GM12878 (cell line): ENCODE data around the gene POLD2. TPM values are rescaled to one million over a fixed set of nuclear protein-coding genes. Genes with fewer than 3 reads are reported as not detected.

Experiments used
- ATAC-seq: fragments of 200-7000 bp; cut with Tn5 transposase; 3 replicates; pipeline ENCODE4 v1.9.1; 2020; ENCODE audit warnings: mild to moderate bottlenecking, moderate library complexity
- BruUV-seq: library from RNA; stranded (reverse); fragments of 400-500 nt; replicated peaks from 2 replicates; lab custom pipeline; 2021; lab: Mats Ljungman, UMichigan
- CTCF ChIA-PET: fragments of 300-600 bp; sonication (Branson Sonifier 250); formaldehyde crosslinking; extraction: SDS; loops from one replicate; lab custom pipeline; 2021; ENCODE audit warnings: inconsistent platforms; lab: Yijun Ruan, JAX
- POLR2A ChIA-PET: fragments of 350-600 bp; formaldehyde crosslinking; extraction: SDS; loops from one replicate; lab custom pipeline; 2021; ENCODE audit warnings: inconsistent platforms; lab: Charles Lee
- RAD21 ChIA-PET: fragments of 300-600 bp; sonication (Branson Sonifier 250); formaldehyde crosslinking; loops from one replicate; lab custom pipeline; 2023; ENCODE audit warnings: antibody characterized with exemption; ENCODE audit not compliant: unreplicated experiment; lab: Charles Lee
- SMC1A ChIA-PET: fragments of 300-600 bp; sonication (Branson Sonifier 250); formaldehyde crosslinking; loops from one replicate; lab custom pipeline; 2023; ENCODE audit not compliant: unreplicated experiment, uncharacterized antibody; lab: Charles Lee
- DNase-seq: peaks from one replicate; pipeline ENCODE4 v3.0.0-alpha.2; 2011; ENCODE audit warnings: low read depth, low spot score
- FAIRE-seq: peaks from 3 replicates; lab custom pipeline; 2011; peaks lifted over from hg19 to GRCh38; lab: Jason Lieb, UNC
- H2AFZ ChIP-seq: 2 replicates; pipeline ENCODE4 v1.6.0; 2011; ENCODE audit warnings: low read depth, low read length, control low read depth; ENCODE audit not compliant: control insufficient read depth
- H3K27ac ChIP-seq: 2 replicates; pipeline ENCODE4 v1.5.1; 2011; ENCODE audit warnings: control low read depth; ENCODE audit not compliant: control insufficient read depth, insufficient read depth
- H3K27me3 ChIP-seq, 2 experiments: replicated peaks in 1 of 2; 2 replicates each; pipeline versions ENCODE4 v1.6.0 to v1.6.1; 2011; ENCODE audit warnings: low read length in 1 of 2; ENCODE audit not compliant: control insufficient read depth in 2 of 2, insufficient read depth in 2 of 2
- H3K36me3 ChIP-seq, 2 experiments: 2 replicates each; pipeline ENCODE4 v1.5.1; 2011; ENCODE audit warnings: low read length in 1 of 2; ENCODE audit not compliant: control insufficient read depth in 2 of 2, insufficient read depth in 2 of 2
- H3K4me1 ChIP-seq: 2 replicates; pipeline ENCODE4 v1.6.1; 2011; ENCODE audit warnings: mild to moderate bottlenecking, low read length, moderate library complexity, mixed read lengths; ENCODE audit not compliant: control insufficient read depth, insufficient read depth
- H3K4me2 ChIP-seq: 2 replicates; pipeline ENCODE4 v1.6.0; 2011; ENCODE audit warnings: control low read depth; ENCODE audit not compliant: control insufficient read depth, insufficient read depth
- H3K4me3 ChIP-seq: fragments of 200-600 bp; sonication (generic); 2 replicates; pipeline ENCODE4 v1.5.1; 2016
- H3K79me2 ChIP-seq: 2 replicates; pipeline ENCODE4 v1.6.0; 2011; ENCODE audit warnings: low read length; ENCODE audit not compliant: control insufficient read depth, insufficient read depth
- H3K9ac ChIP-seq: 2 replicates; pipeline ENCODE4 v1.8.0; 2011; ENCODE audit warnings: low read length, control low read depth, mixed read lengths; ENCODE audit not compliant: control insufficient read depth, insufficient read depth
- H3K9me3 ChIP-seq: replicated peaks from 3 replicates; pipeline ENCODE4 v1.5.1; 2011; ENCODE audit warnings: mild to moderate bottlenecking, low read length; ENCODE audit not compliant: control insufficient read depth, insufficient read depth
- H4K20me1 ChIP-seq: 2 replicates; pipeline ENCODE4 v1.6.0; 2011; ENCODE audit not compliant: control insufficient read depth, insufficient read depth
- ASH2L ChIP-seq: fragments of 300-600, 200-600 bp; sonication (generic); IDR thresholded peaks from 2 replicates; pipeline ENCODE4 v1.6.1; 2017; ENCODE audit warnings: low read depth, mild to moderate bottlenecking, borderline replicate concordance
- ATF3 ChIP-seq: IDR thresholded peaks from 2 replicates; pipeline ENCODE4 v1.6.1; 2011; ENCODE audit warnings: low read depth, mild to moderate bottlenecking, low read length, moderate library complexity, borderline replicate concordance; ENCODE audit errors: extremely low read depth
- CEBPB ChIP-seq, 2 experiments: fragments of 150-350 bp in 1 of 2; IDR thresholded peaks; 2 replicates each; pipeline ENCODE4 v1.6.1; 2012 to 2014; ENCODE audit warnings: low read depth in 2 of 2, low read length in 2 of 2, borderline replicate concordance in 1 of 2, inconsistent platforms in 1 of 2
- E2F4 ChIP-seq: IDR thresholded peaks from 2 replicates; pipeline ENCODE4 v1.6.1; 2012; ENCODE audit warnings: low read depth, low read length, improper control_type of control experiment
- E2F8 ChIP-seq: fragments of 450-650 bp; IDR thresholded peaks from 2 replicates; pipeline ENCODE4 v1.6.1; 2018; ENCODE audit warnings: mild to moderate bottlenecking, low read depth, moderate library complexity; ENCODE audit not compliant: partially characterized antibody
- NBN ChIP-seq: fragments of 450-650 bp; IDR thresholded peaks from 2 replicates; pipeline ENCODE4 v1.6.1; 2016
- NFIC ChIP-seq: IDR thresholded peaks from 2 replicates; pipeline ENCODE4 v1.6.1; 2012; ENCODE audit warnings: low read depth, mild to moderate bottlenecking, inconsistent platforms, low read length, moderate library complexity
- NKRF ChIP-seq: fragments of 450-650 bp; conservative IDR thresholded peaks from 2 replicates; pipeline ENCODE4 v1.6.1; 2017; ENCODE audit warnings: mild to moderate bottlenecking, moderate library complexity
- POLR2A ChIP-seq: IDR thresholded peaks from 2 replicates; pipeline ENCODE4 v1.6.1; 2011; ENCODE audit warnings: low read depth, mild to moderate bottlenecking, low read length
- RFX5 ChIP-seq: IDR thresholded peaks from 2 replicates; pipeline ENCODE4 v1.6.1; 2011; ENCODE audit warnings: low read depth, low read length, improper control_type of control experiment
- SMAD1 ChIP-seq: fragments of 450-650 bp; IDR thresholded peaks from 2 replicates; pipeline ENCODE4 v1.6.1; 2018; ENCODE audit warnings: mild to moderate bottlenecking, low read depth; ENCODE audit not compliant: partially characterized antibody
- STAT1 ChIP-seq: fragments of 450-650 bp; conservative IDR thresholded peaks from 2 replicates; pipeline ENCODE4 v1.6.1; 2014; ENCODE audit warnings: antibody characterized with exemption, mild to moderate bottlenecking
- USF1 ChIP-seq: IDR thresholded peaks from 2 replicates; pipeline ENCODE4 v1.6.1; 2011; ENCODE audit warnings: borderline replicate concordance, low read depth, mild to moderate bottlenecking, moderate library complexity, mixed read lengths, low read length; ENCODE audit not compliant: insufficient read depth; ENCODE audit errors: extremely low read length
- ZNF274 ChIP-seq: IDR thresholded peaks from one replicate; pipeline ENCODE4 v1.8.0; 2011; ENCODE audit not compliant: insufficient read length, insufficient read depth
- WGBS: methylation state at CpG from one replicate; pipeline ENCODE4 v1.1.6; 2016; ENCODE audit warnings: low lambda C conversion rate; ENCODE audit not compliant: insufficient replicate concordance, insufficient coverage; ENCODE audit errors: missing lambda C conversion rate; 5-methylcytosine and 5-hydroxymethylcytosine counted together
- in situ Hi-C: fragments of 300-500 bp; cut with MboI; formaldehyde crosslinking; loops from 9 replicates; pipeline ENCODE4 v1.14.3; 2018; ENCODE audit warnings: mixed read lengths
- intact Hi-C: fragments of 100-400 bp; cut with micrococcal nuclease; formaldehyde crosslinking; loops from one replicate; pipeline ENCODE4 v1.14.2; 2022; ENCODE audit not compliant: unreplicated experiment
- polyA plus RNA-seq, 11 experiments: library from polyadenylated mRNA; depleted of rRNA in 4 of 11; unstranded in 6 of 11; stranded (reverse) in 5 of 11; fragments of >200 nt; fragmentation: Nextera tagmentation in 4 of 11; fragmentation: Illumina TruSeq in 1 of 11; extraction: Ambion mirVana in 4 of 11; extraction: Trizol in 1 of 11; gene quantifications; 1 replicate in 1 of 11; 2 replicates in 10 of 11; pipeline versions ENCODE4 v1.2.1 to v1.2.3, GENCODE V29; 2011 to 2016; ENCODE audit warnings: inconsistent platforms in 2 of 11, missing spikeins in 2 of 11, low read depth in 1 of 11
- total RNA-seq, 4 experiments: library from RNA; depleted of rRNA in 3 of 4; stranded (reverse); fragments of >200 nt in 3 of 4; fragmentation: Illumina TruSeq in 1 of 4; extraction: Trizol in 1 of 4; gene quantifications; 2 replicates each; pipeline versions ENCODE4 v1.2.1 to v1.2.3, GENCODE V29; 2013 to 2021

Gene POLD2
- total and polyA plus RNA-seq, 10 of the 15 experiments (the other 5 are each of a cell fraction or from before 2014, with no cell fraction given), result 19.1 to 287 (median 169) TPM

- no peaks in the 10 kb centered on the region for H3K27me3 ChIP-seq
- H3K27ac ChIP-seq, result no peak within 1 kb of the TSS
- no peaks in the 10 kb centered on the region for H4K20me1 ChIP-seq
- 0% methylated on average over 6 of the region's 6 CpGs for WGBS
- no peak for TF ChIP-seq NFIC
- TF ChIP-seq NKRF, result no peak
- TF ChIP-seq POLR2A, result no peak
- TF ChIP-seq RFX5, result no peak
- TF ChIP-seq USF1, result no peak
- TF ChIP-seq NBN, result no peak
- TF ChIP-seq E2F8, result no peak
- no peak for TF ChIP-seq CEBPB (IDR thresholded peaks at IDR 0.05; ENCODE audit: borderline replicate concordance in 1 of 2, low read depth in 2 of 2, low read length in 2 of 2)
- TF ChIP-seq E2F4, result no peak
- no peak for TF ChIP-seq SMAD1
- no peak for TF ChIP-seq ZNF274
- no peak for TF ChIP-seq ASH2L
- no peak for TF ChIP-seq STAT1
- TF ChIP-seq ATF3, result no peak
- no peak within 1 kb of the TSS for H2AFZ ChIP-seq
- BruUV-seq, result no TSS peak
- H3K4me3 ChIP-seq, result no peak within 1 kb of the TSS
- no peaks in the 10 kb centered on the region for H3K36me3 ChIP-seq
- ChIA-PET CTCF (interaction anchor here (0.6 to 0.7 kb wide), 2 partner anchors 404 to 633 kb away, joined by 3 read pairs; no protein-coding TSS in a partner anchor), RAD21 (interaction anchor here (1.2 kb wide), 1 partner anchor 10 kb away, joined by 4 read pairs; no protein-coding TSS in a partner anchor), SMC1A (interaction anchor here (0.8 kb wide), 1 partner anchor 237 kb away, joined by 3 read pairs; no protein-coding TSS in a partner anchor), POLR2A (no interaction called here)
- no peak within 1 kb of the TSS for H3K4me2 ChIP-seq
- ATAC-seq, result no peak
- FAIRE-seq, result no peak
- H3K79me2 ChIP-seq, result no peaks in the 10 kb centered on the region
- intact Hi-C loops, result no loop called here
- no peak within 1 kb of the TSS for H3K9ac ChIP-seq
- DNase-seq, result no peak
- no peaks in the 10 kb centered on the region for H3K9me3 ChIP-seq
- no peaks in the 10 kb centered on the region for H3K4me1 ChIP-seq
- in situ Hi-C loops, result no loop called here
Measured at GRCh38 chr7:44141221-44141850, 18.0 kb upstream of the POLD2 start, which contains the start of gene MYL7. Gene MYL7 (minus strand): TSS chr7:44141332. CDS start chr7:44141305, 27 bp downstream.
